GM20431 (cell line): ENCODE measurements around the gene FAM200A.
"Not testable (repeated sequence)": the region's sequence is repeated elsewhere in the genome, so short reads cannot be mapped to it uniquely, and the experiment has no call there.

Experiments
- in situ Hi-C: fragments of 300-500 bp; cut with MseI, MboI; formaldehyde crosslinking; loops from one replicate; pipeline ENCODE4 v1.15.0; 2020; ENCODE audit warnings: low sequenced_read_pairs; ENCODE audit not compliant: unreplicated experiment

FAM200A gene

GRCh38 chr7:99551767-99552463, at the start of gene FAM200A:
TSS of gene FAM200A (minus strand) at chr7:99552114. CDS start at chr7:99548407, 3,707 bp downstream.
- in situ Hi-C loops = no loop called here

DNA sequence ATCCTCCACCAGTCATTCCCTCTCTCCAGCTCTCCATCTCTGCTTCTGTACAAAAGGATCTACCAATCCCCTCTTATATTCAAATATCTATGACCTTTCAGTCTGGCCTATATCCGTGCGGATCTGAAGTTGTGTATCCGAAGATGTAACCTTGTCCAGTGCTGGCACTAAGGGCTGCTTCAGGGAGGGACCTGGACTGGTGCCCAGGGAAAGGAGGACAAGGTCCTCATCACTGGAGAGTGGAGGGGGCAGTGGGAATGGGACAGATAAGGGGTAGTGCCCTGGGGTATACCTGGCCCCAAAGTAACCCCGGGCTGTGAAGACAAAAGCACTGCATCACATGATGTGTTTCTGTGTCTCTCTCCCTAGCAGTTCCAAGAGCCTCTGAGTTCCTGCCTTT, 47.9 kb upstream of the FAM200A start:
- in situ Hi-C loops = no loop called here

GRCh38 chr7:99597762-99598501, 46.0 kb upstream of the FAM200A start, which contains the start of gene TMEM225B:
TSS of gene TMEM225B (plus strand) at chr7:99598267. CDS start at chr7:99604389, 6,122 bp downstream.
- in situ Hi-C loops = no loop called here

DNA sequence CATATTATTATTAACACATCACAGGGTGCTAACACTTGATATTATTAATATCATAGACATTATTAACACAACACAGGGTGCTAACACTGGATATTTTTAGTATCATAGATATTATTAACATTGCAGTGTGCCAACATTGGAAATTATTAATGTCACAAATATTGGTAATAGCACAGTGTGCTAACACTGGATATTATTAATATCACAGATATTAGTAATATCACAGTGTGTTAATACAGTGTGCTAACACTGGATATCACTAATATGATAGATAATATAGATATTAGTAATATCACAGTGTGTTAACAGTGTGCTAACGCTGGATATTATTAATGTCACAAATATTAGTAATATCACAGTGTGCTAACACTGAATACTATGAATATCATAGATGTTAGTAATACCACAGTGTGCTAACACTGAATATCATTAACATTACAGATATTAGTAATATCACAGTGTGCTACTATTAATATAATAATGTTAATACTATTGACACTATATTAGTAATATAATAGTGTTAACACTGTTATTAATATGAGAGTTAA, 44.6 kb upstream of the FAM200A start:
- in situ Hi-C loops = no loop called here

DNA sequence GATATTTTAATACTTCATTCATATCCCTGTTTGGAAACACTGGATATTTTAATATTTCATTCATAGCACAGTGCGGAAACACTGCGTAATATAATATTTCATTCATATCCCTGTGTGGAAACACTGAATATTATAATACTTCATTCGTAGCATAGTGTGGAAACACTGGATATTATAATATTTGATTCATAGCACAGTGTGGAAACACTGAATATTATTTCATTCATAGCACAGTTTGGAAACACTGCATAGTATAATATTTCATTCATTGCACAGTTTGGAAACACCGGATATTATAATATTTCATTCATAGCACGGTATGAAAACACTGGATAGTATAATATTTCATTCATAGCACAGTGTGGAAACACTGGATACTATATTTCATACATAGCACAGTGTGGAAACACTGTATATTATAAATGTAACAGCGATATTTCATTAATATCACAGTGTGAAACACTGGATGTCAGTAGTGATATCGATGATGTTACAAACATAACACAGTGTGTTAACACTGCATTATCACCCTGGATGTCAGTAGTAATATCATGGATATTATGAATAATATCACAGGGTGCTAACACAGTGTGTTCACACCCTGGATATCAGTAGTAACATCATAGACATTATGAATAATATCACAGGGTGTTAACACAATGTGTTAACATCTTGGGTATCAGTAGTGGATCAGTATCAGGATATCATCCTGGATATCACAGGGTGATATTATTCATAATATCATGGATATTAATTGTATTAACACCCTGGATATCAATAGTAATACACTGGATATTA, 43.2 kb upstream of the FAM200A start:
- in situ Hi-C loops = no loop called here

- in situ Hi-C loops = no loop called here
Measured at GRCh38 chr7:99588868-99589267, 37.0 kb upstream of the FAM200A start.

- in situ Hi-C loops = not testable (repeated sequence)
Measured at GRCh38 chr7:99580778-99581332, 28.9 kb upstream of the FAM200A start.

DNA sequence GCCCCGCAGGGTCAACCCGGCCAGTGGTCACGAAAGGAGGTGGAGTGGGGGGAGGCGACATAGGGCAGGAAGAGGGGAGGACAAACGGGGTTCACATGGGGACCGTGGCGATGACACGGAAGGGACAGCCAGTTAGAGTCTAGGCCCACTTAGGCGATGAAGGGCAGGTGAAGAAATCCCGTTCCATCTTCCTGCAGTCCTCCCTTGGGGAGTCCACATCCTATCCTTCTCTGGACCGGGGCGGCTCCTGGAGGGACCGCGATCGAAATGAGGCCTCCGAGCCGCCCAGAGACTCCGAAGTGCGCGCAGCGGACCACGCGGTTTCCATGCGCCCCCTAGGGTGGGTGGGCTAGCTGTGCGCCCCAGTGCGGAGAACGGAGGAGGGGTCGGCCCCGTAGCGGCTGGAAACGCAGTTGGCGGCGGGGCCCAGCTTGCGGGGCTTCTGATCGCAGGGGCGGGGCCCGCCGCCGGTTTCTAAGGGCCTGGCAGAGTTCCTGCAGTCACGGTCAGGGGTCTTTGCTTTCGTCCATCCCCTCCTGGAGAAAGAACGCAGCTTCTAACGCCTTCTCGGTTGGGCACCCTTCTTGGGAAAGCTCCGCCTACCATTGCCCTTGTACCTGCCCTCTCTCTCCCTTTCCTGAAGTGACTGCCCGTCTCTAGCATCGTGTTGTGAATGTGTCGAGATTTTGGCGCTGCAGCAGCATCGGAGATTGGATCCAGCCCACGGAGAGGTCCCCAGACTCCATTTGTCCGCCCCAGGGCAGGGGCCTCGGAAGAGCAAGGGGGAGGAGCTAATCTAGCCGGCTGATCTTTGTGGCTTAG, 28.3 kb upstream of the FAM200A start:
- in situ Hi-C loops = no loop called here

DNA sequence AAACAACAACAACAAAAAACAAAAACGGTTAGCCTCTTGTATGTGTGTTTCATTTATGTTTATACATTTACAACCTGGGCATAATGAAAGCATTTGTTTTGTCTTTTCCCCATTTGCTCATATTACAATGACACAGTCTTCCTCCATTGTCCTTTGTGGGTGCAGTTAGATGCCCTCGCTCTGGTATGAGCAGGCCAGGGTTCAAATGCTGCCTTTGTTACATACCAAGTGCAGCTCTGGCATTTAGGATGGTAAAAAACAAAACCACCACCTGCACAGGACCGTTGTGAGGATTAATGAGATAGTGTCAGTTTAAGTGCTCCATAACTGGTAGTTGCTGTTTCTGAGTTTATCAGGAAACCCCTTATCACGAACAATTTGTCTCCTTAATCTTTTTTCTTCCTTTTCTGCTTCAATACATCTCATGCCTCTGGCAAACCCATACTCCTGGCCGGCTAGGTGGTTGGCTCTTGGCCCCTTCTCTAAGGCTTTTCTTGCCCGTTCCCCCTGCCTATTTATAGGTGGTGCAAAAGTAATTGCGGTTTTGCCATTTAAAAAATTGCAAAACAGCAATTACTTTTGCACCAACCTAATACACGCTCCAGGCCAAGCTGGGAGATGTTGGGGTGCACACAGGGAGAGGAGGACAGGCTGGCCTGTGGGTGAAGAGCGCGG, 27.5 kb upstream of the FAM200A start:
- in situ Hi-C loops = no loop called here

DNA sequence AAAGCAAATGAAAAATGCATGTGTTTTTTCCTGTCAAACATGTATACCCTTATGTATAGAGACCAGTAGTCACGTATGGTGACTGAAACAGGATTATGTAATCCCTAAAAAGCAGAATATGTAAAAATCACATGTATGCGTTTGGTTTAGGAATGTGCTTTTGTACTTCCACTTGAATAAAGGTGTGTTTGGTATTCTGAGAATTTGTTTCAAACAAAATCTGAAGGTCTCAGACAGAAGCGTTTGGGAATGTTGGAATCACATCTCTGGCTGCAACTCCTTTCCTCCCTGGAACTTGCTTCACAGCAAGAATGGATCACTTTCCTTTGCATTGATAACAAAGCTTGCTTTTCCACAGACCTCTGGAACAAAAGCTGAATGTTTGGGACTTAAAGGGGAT, 24.3 kb upstream of the FAM200A start:
- in situ Hi-C loops = no loop called here

GRCh38 chr7:99573257-99573656, 21.3 kb upstream of the FAM200A start:
- in situ Hi-C loops = no loop called here

DNA sequence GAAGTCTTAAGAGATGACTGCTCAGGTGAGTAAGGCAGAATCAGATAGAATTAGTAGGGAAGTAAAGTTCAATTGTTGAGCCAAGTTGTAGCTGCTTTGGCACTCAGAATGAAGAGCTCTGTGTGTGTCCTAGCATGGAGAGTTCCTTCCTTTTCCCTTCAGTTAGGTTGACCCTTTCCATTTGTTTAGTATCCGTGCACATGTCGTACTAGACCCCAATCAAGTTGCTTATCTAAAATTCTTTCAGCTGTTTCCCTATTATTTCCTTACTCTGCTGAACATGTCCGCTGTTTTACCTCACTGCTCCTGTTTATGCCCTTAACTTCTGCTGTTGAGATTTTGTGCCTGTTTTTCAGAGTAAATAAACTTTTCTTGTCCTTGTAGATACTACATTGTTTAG, 19.9 kb upstream of the FAM200A start:
- in situ Hi-C loops = no loop called here

DNA sequence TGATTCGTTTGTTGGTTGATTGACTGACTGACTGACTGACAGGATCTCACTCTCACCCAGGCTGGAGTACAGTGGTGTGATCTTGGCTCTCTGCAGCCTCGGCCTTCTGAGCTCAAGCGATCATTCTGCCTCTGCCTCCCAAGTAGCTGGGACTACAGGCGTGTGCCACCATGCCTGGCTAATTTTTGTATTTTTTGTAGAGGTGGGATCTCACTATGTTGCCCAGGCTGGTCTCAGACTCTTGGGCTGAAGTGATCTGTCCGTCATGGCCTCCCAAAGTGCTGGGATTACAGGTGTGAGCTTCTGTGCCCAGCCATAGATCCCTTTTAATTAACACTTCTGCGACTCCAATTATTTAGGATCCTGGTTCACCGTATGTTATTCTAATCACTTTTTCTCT, 16.9 kb upstream of the FAM200A start:
- in situ Hi-C loops = not testable (repeated sequence)

GRCh38 chr7:99563650-99564049, 11.7 kb upstream of the FAM200A start:
- in situ Hi-C loops = no loop called here

DNA sequence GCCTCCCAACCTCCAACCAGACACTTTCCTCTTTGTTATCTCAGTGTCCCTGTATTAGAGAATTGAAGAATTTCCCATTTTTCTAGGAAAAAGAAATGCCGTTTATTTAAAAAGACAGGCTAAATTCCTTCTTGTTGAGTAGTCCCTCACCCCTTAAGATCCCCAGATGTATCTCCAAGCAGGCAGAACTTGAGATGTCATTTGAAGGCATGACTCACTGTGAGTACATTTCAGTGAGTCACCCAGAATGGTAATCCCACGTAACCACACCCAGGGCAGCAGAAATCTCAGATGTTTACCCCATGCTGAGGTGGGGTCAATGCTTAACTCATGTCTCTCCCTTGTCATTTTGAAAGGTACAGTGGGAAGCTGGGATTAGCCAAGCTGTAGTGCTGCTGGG, 10.9 kb upstream of the FAM200A start:
- in situ Hi-C loops = no loop called here

GRCh38 chr7:99562114-99562784, 10.3 kb upstream of the FAM200A start:
- in situ Hi-C loops = no loop called here

GRCh38 chr7:99561737-99562051, 9.8 kb upstream of the FAM200A start:
- in situ Hi-C loops = no loop called here
